ENCODE measurements around the gene PTGR3. TPM values are rescaled to one million over a fixed set of nuclear protein-coding genes. Genes with fewer than 3 reads are reported as not detected.

PTGR3 gene
- total RNA-seq, 1 donor from 2014 or later, result 6.6 TPM

- DNase-seq (ENCODE audit: low read depth), result no peak
- no peak for TF ChIP-seq CTCF (IDR thresholded peaks at IDR 0.05; ENCODE audit: insufficient read depth, low read length, poor library complexity, severe bottlenecking)
- peaks cover 23% of the 10 kb centered on the region for H3K27me3 ChIP-seq (ENCODE audit: control insufficient read depth, insufficient read depth, low read length)
These were observed 157 bp downstream of the PTGR3 start for GRCh38 chr18:75208836-75209128.

GRCh38 chr18:75208155-75208835, 644 bp downstream of the PTGR3 start:
- Histone ChIP-seq H3K4me3 (ENCODE audit: low read depth, low read length) (peak overlapping the region; percentile 86), H3K27me3 (ENCODE audit: control insufficient read depth, insufficient read depth, low read length) (peaks cover 24% of the 10 kb centered on the region), H3K36me3 (ENCODE audit: control insufficient read depth, insufficient read depth, low read length) (no peaks in the 10 kb centered on the region)
- TF ChIP-seq CTCF (IDR thresholded peaks at IDR 0.05; ENCODE audit: insufficient read depth, low read length, poor library complexity, severe bottlenecking), result no peak
- no peak for DNase-seq (ENCODE audit: low read depth)

More at GRCh38 chr18:75208836-75209128, 157 bp downstream of the PTGR3 start:
- H3K36me3 ChIP-seq (ENCODE audit: control insufficient read depth, insufficient read depth, low read length), result no peaks in the 10 kb centered on the region
- peak overlapping the region; percentile 86 for H3K4me3 ChIP-seq (ENCODE audit: low read depth, low read length)

GRCh38 chr18:75207310-75208154, 1.4 kb downstream of the PTGR3 start:
- no peak for DNase-seq (ENCODE audit: low read depth)
- no peak for TF ChIP-seq CTCF (IDR thresholded peaks at IDR 0.05; ENCODE audit: insufficient read depth, low read length, poor library complexity, severe bottlenecking)
- peaks cover 24% of the 10 kb centered on the region for H3K27me3 ChIP-seq (ENCODE audit: control insufficient read depth, insufficient read depth, low read length)
- H3K36me3 ChIP-seq (ENCODE audit: control insufficient read depth, insufficient read depth, low read length), result no peaks in the 10 kb centered on the region
- peak overlapping the region; percentile 86 for H3K4me3 ChIP-seq (ENCODE audit: low read depth, low read length)

GRCh38 chr18:75206452-75207309, 2.3 kb downstream of the PTGR3 start:
- no peak for TF ChIP-seq CTCF (IDR thresholded peaks at IDR 0.05; ENCODE audit: insufficient read depth, low read length, poor library complexity, severe bottlenecking)
- H3K36me3 ChIP-seq (ENCODE audit: control insufficient read depth, insufficient read depth, low read length), result no peaks in the 10 kb centered on the region
- DNase-seq (ENCODE audit: low read depth), result no peak
- H3K4me3 ChIP-seq (ENCODE audit: low read depth, low read length), result no peak overlapping the region
- peaks cover 24% of the 10 kb centered on the region for H3K27me3 ChIP-seq (ENCODE audit: control insufficient read depth, insufficient read depth, low read length)

GRCh38 chr18:75205514-75206132, 3.3 kb downstream of the PTGR3 start:
- H3K4me3 ChIP-seq (ENCODE audit: low read depth, low read length), result no peak overlapping the region
- no peak for TF ChIP-seq CTCF (IDR thresholded peaks at IDR 0.05; ENCODE audit: insufficient read depth, low read length, poor library complexity, severe bottlenecking)
- H3K27me3 ChIP-seq (ENCODE audit: control insufficient read depth, insufficient read depth, low read length), result peaks cover 24% of the 10 kb centered on the region
- no peak for DNase-seq (ENCODE audit: low read depth)
- H3K36me3 ChIP-seq (ENCODE audit: control insufficient read depth, insufficient read depth, low read length), result no peaks in the 10 kb centered on the region
